Measurements from ENCODE around the gene ACSBG1.

- TF ChIP-seq CTCF (IDR thresholded peaks at IDR 0.05; ENCODE audit: poor library complexity, severe bottlenecking) = no peak
- no peak for TF ChIP-seq POLR2AphosphoS5 (IDR thresholded peaks at IDR 0.05)
- no peak for TF ChIP-seq REST (IDR thresholded peaks at IDR 0.05; ENCODE audit: borderline replicate concordance)
- TF ChIP-seq EP300 (conservative IDR thresholded peaks at IDR 0.05; ENCODE audit: poor library complexity, severe bottlenecking) = no peak
- no peak for TF ChIP-seq RAD21 (conservative IDR thresholded peaks at IDR 0.05)
- no peak for TF ChIP-seq TAF1 (IDR thresholded peaks at IDR 0.05; ENCODE audit: low read depth)
- no peak for TF ChIP-seq SMC3 (conservative IDR thresholded peaks at IDR 0.05; ENCODE audit: poor library complexity)
- TF ChIP-seq EZH2 (IDR thresholded peaks at IDR 0.05; ENCODE audit: borderline replicate concordance, insufficient read depth, low read length, poor library complexity, severe bottlenecking) = no peak
- no peak for TF ChIP-seq MXI1 (conservative IDR thresholded peaks at IDR 0.05; ENCODE audit: poor library complexity, severe bottlenecking)
Measured at GRCh38 chr15:78204351-78205309, 29.7 kb downstream of the ACSBG1 start.
